Measurements from ENCODE around the gene NKAPL. TPM values are rescaled to one million over a fixed set of nuclear protein-coding genes. Genes with fewer than 3 reads are reported as not detected.

NKAPL gene
- total RNA-seq = under 0.01 and 0.38 TPM in 2 replicates

DNA sequence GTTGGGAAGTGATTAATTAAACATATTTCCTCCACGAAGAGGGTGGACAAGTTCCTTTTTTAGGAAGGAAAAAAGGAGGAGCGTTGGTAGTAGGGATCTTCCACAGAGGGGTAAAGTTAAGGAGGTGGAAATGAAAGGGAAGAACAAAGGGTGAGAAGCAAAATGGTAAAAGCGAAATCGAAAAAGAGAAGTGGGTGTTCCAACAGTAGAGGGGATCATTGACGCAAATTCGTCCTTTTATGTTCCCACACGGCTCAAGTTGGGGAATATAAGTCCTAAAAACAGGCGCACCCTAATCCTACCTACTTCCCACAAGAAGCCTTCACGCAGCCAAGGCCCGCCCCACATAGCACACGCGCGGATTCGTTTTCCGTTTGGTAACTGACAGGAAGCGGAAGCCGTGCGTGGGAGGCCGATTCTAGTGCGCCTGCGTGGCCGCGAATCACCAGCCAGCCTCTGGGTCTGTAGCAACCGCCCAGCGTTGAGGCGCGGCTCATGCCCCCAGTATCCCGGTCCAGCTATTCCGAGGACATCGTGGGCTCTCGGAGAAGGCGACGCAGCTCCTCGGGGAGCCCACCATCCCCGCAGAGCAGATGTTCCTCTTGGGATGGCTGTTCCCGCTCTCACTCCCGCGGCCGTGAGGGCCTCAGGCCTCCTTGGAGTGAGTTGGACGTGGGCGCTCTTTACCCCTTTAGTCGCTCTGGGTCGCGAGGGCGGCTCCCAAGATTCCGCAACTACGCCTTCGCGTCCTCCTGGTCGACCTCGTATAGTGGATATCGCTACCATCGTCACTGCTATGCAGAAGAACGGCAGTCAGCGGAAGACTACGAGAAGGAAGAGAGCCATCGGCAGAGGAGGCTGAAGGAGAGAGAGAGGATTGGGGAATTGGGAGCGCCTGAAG, at the start of gene NKAPL:
NKAPL (plus strand) TSS at position 421 of the 901 bp plus-strand sequence; CDS start at position 496, 75 bp downstream.
- DNase-seq (ENCODE audit: low read depth in 2 of 2) = peak; percentile 51 to 63

DNA sequence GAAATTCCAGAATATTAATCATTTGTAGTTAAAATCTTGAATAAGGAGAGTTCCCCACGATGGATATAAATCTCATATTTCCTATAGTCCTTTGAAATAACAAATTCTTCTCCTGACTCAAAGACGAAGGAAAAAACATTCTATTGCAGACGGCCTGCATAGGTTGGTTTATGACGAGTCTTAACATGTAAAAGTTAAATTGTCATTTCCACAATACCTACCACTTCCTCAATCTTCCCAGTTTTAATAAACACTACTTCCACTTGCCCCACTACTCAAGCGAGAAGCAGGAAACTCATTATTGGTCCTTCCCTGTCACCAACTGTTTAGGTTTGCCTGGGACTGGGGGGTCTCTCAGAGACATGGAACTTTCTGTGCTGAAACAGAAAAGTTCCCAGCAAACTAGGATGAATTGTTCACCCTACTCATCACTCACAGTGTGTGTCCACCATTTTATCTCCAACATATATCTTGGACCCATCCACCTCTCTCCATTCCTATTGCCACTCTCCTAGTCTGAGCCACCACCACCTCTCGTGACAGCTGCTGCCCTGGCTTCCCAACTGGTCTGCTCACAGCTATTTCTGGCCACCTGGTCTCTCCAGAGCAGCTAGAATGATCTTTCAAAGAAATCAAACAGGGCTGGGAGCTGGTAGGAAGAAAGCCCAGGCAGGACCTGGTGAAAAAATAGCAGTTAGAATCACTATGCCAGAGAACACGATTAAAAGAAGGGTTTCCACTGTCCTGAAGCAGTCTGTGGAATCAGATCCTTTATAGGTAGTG, 49.2 kb upstream of the NKAPL start:
- DNase-seq (ENCODE audit: low read depth in 2 of 2) = no peak

DNA sequence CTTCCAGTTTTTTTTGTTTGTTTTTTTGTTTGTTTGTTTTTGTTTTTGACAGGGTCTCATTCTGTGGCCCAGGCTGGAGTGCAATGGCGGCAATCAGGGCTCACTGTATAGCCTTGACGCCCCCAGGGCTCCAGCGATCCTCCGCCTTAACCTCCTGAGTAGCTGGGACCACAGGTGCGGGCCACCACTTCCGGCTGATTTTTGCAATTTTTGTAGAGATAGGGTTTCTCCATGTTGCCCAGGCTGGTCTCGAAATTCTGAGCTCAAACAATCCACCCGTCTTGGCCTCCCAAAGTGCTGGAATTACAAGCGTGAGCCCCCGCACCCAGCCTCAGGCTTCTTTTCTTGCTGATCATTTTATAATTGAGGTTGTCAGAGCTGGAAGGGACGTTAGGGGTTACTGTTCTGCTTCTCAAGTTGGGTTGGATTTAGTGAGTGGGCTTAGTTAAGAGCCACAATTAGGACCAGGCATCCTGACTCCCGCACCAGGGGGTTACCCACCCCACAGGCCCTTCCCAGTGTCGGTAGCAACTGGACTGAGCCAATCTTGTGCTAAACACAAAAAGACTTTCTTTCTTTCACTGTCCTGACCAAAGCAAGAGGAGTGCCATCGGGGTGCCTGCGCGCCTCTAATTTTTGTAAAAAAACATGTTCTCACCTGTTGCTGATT, 47.1 kb upstream of the NKAPL start:
- DNase-seq (ENCODE audit: low read depth in 2 of 2) = no peak

DNA sequence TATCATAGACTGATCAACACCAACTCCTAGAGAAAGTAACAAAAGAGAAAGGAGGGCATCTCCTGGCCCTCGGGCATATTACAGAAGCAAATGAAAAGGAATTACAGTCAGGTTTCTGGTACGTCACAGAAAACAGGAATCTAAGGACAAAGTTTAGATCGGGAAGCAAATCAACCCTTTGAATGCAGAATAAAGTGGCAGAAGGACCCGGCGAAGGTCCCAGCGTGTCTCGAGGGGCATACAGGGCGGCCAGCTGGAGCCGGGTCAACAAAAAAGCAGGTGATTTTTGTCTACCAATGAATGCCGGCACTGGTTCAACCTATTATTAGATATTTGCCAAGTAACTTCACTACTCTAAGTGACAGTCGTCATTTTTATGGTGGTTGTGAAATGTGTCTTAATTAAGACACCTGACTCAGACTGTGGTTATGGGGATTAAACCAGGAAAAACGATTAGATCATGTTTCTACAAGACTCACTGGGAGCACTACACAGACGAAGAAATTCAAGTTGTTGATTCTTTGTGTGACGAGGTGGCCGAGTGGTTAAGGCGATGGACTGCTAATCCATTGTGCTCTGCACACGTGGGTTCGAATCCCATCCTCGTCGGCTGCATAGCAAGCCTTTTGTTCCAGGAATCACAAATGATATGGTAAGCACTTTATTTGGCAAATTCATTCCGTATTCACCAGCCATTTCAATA, 46.4 kb upstream of the NKAPL start:
- peak; percentile 41 to 77 for DNase-seq (ENCODE audit: low read depth in 2 of 2)

DNA sequence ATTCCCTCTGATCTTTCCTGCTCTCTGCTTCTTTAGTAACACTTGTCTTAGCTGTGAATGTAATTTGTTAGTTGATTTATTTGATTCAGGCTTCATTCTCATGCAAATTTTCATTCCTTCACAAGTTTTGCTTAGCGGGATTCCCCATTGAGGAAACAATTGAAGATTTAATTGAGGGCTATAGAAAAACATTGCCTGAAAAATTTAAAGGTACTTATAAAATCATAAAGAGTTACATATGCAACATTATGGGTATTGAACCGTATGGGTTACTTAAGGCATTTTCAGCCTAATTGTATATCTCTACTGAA, 45.9 kb upstream of the NKAPL start:
- no peak for DNase-seq (ENCODE audit: low read depth in 2 of 2)

DNA sequence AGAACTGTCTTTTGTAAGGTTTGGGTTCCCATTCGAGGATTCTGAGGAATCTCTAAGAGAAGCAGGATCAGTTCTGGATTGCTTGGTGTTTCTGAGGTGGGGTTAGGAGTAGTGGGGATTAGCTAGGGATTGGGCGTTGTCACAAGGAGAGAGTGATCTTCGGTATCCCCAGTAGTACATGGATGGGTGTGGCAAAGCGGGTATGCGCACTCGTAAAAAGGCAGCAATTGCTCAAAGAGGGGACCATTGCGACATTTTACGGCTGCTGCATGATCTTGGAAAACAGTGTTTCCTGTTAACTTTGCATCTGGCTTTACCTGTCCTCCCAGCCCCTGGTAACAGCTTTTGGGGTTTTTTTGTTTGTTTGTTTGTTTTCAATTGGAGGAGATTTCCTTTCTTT, 43.7 kb upstream of the NKAPL start:
- no peak for DNase-seq (ENCODE audit: low read depth in 2 of 2)

DNA sequence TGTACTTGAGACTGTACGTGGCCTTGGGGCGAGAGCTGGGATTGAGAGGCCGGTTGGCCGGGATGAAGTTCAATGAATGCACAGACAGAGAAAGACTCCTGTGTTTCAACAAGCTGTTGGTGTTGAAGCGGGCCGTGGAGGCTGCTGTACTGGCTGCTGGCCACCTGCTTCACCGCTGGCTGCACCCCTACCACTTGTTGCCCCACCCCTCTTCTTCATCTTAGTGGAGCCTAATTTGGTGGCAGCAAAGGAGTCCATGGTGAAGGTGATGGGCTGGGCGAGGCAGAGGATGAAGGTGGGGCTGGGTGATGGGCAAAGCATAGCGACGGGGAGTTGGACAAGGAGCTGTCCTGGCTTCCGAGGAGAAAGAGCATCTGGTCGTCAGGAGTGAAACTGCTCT, 41.2 kb upstream of the NKAPL start:
- no peak for DNase-seq (ENCODE audit: low read depth in 2 of 2)

DNA sequence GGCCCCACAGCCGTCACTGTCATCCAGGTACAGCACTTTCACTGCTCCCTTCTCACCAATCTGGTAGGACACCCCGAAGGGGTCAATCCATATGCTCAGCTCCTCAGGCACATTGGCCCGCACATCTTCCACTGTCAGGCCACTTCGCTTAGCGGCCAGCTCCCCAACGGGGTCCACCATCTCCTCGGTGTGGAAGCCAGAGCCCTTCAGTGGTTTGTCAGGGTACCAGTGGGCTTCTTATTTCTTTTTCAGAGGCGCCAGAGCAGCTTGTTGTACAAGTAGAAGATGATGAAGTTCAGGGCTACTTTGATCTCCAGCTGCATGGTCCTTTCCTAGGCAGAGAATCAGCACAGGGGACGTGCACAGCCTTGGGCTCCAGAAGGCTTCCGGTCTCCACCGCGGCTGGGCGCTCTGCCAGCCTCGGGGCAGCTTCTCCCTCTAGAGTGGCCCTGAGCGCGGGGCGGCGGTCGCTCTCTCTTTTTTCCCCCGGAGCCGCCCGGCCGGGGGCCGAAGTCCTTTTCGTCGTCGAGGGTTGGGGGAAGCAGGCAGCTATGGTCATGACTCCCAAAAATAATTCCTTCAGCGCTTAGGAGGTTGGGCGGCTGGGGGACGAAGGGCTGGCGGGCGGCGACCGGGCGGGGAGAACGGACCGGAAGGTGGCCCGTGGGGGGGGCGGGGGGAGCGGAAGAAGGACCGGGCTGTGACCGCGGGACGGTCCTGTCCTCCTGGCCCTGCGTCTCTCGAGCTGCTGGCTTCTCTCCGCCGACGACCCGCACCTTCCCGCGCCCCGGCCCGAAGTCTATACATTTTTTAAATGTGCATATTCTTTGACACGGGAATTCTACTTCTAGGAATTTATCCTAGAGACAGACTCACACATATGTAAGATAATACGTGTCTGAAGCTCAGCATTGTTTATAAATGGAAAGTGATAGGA, 40.5 kb upstream of the NKAPL start:
- DNase-seq (ENCODE audit: low read depth in 2 of 2) = peak in 1 of 2 donors; percentile 56

DNA sequence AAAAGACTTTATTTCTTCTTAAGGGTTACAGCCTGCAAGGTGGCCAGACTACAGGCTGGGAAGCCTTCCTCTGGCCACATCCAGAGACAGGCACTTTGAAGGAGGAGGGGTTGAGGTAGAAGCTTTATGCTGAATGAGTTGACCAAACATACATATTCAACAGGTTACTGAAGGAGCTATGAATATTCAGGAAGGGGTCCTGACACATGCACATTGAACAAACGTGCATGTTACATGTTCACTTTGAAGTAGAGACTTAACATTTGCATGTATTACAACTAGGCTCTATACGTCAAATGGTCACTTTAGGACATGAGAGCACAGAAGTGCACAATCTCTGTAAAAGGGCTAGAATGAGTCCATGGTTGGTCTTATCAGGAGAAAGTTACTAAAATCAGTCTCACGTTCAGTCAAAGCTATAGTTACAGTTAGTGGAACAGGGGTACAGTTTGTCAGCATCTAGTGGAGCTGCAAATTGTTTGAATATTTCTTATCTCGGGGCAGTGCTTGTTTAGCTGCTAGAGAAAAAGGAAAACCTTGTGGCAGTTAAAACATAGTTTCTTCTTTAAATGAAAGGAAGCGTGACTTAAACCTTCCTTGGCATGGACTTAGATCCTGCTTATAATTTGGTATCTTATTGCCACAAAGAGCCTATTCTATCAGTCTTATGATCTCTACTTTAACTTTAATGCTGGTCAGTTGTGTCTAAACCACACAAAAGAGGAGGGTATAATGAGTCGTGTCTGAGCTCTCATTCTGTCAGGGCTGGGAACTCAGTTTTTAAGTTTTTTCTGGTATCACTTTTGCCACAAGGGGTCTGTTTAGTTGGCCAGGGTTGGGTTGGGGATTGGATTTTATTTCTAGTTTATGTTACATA, 38.6 kb upstream of the NKAPL start:
- no peak for DNase-seq (ENCODE audit: low read depth in 2 of 2)

DNA sequence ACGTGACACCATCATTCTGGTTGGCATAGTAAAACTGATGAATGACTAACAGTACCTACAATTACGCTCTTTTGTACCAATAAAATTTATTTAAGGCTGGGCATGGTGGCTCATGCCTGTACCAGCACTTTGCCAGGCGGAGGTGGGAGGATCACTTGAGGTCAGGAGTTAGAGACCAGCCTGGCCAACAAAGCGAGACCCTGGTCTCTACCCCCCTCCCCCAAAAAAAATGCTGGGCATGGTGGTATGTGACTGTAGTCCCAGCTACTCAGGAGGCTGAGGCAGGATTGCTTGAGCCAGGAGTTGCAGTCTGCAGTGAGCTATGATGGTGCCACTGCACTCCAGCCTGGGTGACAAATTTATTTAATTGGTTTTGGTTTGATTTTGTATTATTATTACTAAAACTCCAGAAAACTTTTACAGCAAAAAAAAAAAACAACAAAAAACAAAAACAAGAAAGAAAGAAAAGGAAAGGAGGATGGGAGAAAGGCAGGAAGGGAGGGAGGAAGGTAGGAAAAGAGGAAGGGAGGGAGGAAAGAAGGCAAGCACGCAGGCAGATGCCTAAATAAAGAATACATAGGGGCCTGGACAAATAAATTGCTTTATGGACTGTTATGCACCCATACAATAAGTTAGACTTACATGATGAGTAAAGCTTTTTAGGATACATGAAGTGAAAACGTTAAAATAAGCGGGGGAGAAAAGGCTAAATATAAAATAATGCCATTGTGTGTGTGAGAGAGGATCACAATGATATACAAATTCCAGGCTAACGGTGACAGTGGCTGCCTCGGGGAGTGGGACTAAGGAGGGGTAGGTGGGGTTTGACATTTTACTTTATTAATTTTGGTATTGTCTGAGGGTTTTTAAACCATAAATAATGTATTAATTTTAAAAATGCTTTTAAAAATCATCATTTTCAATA, 34.7 kb upstream of the NKAPL start:
- no peak for DNase-seq (ENCODE audit: low read depth in 2 of 2)

DNA sequence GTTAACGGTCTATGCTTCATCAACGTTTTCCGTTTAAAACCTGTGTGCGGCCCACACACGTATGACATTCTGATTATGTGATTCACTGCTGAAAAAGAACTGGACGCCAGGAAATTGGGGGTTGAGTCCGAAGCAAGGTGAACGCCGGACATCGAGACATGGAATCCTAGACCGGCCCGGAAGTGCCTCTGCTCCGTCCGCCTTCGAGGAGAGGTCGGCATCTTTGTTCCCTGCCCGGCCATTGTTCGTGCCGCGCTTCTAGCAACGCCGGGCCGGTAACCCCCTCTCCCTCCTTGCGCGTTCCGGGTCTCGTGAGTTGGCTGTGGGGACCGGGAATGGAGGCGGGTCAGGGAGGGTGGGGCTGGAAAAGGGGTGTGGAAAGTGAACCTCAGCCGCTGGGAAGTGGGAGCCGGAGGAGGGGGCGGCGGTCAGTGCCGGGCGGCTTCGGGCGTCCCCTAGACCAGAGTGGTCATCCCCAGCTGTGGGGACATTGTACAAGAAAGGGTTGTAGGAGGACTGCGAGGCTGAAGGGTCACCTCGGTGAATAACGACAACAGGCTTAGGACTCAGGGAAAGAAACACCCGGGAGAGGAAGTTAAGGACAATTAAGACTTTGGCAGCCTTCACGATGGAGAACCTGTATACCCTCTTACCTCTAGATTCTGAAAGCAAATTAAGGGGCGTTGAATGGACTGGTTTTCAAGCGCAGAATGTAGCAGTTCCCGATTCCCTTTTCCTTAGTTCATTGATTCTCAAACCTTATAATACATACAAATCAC, 33.9 kb upstream of the NKAPL start, which contains the start of gene ZSCAN9:
ZSCAN9 (plus strand) TSS at position 220 of the 779 bp plus-strand sequence. CDS start 1,810 bp downstream, outside the sequence.
- DNase-seq (ENCODE audit: low read depth in 2 of 2) = peak; percentile 65 to 88

DNA sequence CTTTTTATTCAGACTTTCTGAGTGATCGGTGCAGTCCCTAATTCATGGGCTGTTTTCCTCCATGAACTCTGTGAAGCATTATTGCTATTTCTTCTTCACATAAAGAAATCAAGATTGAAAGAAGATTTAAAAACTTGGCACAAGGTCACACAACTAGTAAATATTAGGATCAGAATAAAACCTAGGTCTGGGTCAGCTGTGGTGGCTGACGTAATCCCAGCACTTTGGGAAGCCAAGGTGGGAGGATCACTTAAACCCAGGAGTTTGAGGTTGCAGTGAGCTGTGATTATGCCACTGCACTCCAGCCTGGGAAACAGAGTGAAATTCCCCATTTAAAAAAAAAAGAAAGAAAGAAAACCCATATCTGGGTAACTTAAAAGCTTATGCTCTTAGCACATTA, 32.6 kb upstream of the NKAPL start:
- DNase-seq (ENCODE audit: low read depth in 2 of 2) = no peak

DNA sequence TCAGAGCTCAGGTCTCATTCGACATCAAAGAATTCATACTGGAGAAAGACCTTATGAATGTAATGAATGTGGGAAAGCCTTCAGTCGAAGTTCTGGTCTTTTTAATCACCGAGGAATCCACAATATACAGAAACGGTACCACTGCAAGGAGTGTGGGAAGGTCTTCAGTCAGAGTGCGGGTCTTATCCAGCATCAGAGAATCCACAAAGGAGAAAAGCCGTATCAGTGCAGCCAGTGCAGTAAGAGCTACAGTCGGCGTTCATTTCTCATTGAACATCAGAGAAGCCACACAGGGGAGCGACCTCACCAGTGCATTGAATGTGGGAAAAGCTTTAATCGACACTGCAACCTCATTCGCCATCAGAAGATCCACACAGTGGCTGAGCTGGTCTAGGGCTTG, 26.3 kb upstream of the NKAPL start:
- no peak for DNase-seq (ENCODE audit: low read depth in 2 of 2)

DNA sequence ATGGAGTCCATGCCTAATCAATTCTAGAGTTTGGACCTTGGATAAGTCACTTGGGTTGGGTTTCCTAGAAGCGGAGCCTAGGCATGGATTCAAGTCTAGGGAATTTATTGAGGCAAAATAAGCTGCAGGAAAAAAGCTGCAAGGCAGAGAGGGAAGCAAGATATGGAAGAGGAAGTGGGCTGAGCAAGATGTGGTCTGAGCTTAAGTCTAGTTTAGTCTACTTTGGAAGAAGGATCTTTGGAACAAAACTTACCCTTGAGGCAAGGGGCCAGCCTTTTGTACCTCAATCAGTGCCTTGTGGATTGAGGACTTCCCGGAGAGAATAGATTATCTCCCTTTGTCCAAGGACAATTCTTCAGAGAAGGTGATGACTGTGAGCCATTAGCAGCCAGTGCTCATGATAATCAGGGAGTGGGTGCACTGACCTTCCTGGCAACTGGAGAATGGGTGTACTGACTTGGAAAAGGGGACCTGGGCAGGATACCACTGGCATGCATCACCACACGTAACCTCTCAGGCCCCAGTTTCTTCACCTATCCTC, 23.1 kb upstream of the NKAPL start:
- DNase-seq (ENCODE audit: low read depth in 2 of 2) = no peak

DNA sequence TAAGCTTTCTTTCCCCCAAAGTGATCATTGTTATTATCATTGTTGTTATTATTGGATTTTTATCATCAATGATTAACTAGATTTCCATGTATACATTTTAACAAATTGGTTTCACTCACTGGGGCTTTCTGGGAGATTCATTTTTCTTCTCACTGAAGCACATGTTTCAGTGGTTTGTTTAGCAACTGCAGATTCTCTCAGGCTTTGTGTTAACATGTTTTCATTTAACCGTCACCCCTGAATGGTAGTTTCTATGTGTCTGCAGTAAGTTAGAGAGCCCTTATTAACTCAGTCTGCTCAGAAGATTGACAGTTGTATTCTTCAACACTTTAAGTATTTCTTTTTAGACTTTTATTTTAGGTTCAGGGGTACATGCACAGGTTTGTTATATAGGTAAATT, 19.5 kb upstream of the NKAPL start:
- no peak for DNase-seq (ENCODE audit: low read depth in 2 of 2)

DNA sequence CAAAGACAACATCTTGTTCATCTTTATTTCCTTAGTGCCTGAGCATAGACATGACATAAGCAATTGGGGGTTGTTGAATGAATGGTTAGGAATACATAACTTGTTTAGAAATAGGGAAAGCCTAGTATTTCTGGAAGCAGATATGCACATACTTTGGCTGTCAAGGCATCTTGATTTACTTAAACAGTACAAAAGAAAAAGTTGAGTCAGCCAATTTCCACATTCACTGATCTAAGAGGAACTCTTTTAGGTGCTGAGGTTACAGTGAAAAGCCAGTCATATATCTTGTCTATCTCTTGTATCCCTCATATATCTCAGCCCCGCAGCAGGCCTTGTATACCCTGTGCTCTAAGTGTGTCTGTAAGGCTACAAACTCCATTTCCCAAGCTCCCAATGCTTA, 18.6 kb upstream of the NKAPL start:
- DNase-seq (ENCODE audit: low read depth in 2 of 2) = no peak

DNA sequence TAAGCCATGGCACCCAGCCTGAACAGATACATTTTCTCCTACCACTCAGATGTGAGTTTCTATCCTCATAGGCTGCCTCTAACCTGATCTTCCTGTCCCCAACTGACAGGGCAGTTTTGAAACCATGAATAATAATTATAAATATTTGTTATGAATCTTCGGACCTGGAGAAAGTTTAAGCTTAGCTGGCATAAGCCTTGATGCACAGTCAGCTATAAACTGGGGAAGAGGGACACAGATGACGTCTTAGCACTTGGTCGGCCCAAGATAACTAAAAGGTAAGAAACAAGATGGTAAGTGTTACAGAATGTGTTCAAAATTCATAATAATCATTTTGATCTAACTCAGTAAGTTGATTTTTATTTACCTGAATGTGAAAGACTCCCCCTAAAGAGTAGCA, 15.2 kb upstream of the NKAPL start:
- no peak for DNase-seq (ENCODE audit: low read depth in 2 of 2)
